Measurements from ENCODE around the gene GPC5. TPM values are rescaled to one million over a fixed set of nuclear protein-coding genes. Genes with fewer than 3 reads are reported as not detected.

Gene GPC5
- total RNA-seq, 2 experiments from 2014 or later: 2.4 TPM; not detected in 1

DNA sequence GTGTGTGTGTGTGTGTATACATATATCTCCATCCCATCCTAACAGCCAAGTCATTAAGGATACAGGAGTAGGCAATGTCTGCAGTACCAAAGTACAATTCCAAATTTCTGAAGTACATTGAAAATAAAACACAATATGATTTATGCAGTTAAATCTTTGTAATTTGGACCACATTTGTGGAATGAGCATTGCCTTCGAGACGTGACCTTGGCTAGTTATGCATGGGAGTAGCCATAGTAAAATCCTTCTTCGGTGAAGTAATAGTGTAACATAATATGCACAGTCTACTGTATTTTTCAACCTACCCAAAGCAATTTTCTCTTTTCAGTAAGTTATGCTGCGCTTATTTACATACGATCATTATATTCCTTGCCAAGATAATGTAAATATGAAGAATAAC lies 1162.5 kb downstream of the GPC5 start:
- H3K9me2 ChIP-seq (ENCODE audit: insufficient read depth, low read length): no peaks in the 10 kb centered on the region
- no peak overlapping the region for H3K4me3 ChIP-seq (ENCODE audit: low read depth, low read length, poor library complexity, severe bottlenecking)
- H3K27ac ChIP-seq (ENCODE audit: low read depth, low read length, poor library complexity, severe bottlenecking): no peak overlapping the region
- BruUV-seq (replicated peaks): no TSS peak
- H2AFZ ChIP-seq (ENCODE audit: low read length): no peak overlapping the region
- no peak overlapping the region for H3K4me2 ChIP-seq (ENCODE audit: low read length)
- DNase-seq (ENCODE audit: low spot score): no peak
- ChIA-PET CTCF (ENCODE audit: unreplicated experiment) (no interaction called here), POLR2A (no interaction called here)
- no peaks in the 10 kb centered on the region for H3K79me2 ChIP-seq (ENCODE audit: insufficient read depth, low read depth, low read length)
- intact Hi-C loops (cut with micrococcal nuclease; ENCODE audit: unreplicated experiment): no loop called here
- H3K36me3 ChIP-seq (ENCODE audit: insufficient read depth, low read length): no peaks in the 10 kb centered on the region
- no peaks in the 10 kb centered on the region for H3K4me1 ChIP-seq (ENCODE audit: insufficient read depth, low read length, poor library complexity, severe bottlenecking)
- TF ChIP-seq, protein P1, sequence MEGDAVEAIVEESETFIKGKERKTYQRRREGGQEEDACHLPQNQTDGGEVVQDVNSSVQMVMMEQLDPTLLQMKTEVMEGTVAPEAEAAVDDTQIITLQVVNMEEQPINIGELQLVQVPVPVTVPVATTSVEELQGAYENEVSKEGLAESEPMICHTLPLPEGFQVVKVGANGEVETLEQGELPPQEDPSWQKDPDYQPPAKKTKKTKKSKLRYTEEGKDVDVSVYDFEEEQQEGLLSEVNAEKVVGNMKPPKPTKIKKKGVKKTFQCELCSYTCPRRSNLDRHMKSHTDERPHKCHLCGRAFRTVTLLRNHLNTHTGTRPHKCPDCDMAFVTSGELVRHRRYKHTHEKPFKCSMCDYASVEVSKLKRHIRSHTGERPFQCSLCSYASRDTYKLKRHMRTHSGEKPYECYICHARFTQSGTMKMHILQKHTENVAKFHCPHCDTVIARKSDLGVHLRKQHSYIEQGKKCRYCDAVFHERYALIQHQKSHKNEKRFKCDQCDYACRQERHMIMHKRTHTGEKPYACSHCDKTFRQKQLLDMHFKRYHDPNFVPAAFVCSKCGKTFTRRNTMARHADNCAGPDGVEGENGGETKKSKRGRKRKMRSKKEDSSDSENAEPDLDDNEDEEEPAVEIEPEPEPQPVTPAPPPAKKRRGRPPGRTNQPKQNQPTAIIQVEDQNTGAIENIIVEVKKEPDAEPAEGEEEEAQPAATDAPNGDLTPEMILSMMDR (conservative IDR thresholded peaks at IDR 0.05; ENCODE audit: low read length): no peak
- no peak for TF ChIP-seq EZH2phosphoT487 (IDR thresholded peaks at IDR 0.05; ENCODE audit: borderline replicate concordance, low read depth, low read length)
- no peaks in the 10 kb centered on the region for H3K9me3 ChIP-seq (ENCODE audit: low read length)
- H4K20me1 ChIP-seq (ENCODE audit: insufficient read depth, low read length): no peaks in the 10 kb centered on the region

DNA sequence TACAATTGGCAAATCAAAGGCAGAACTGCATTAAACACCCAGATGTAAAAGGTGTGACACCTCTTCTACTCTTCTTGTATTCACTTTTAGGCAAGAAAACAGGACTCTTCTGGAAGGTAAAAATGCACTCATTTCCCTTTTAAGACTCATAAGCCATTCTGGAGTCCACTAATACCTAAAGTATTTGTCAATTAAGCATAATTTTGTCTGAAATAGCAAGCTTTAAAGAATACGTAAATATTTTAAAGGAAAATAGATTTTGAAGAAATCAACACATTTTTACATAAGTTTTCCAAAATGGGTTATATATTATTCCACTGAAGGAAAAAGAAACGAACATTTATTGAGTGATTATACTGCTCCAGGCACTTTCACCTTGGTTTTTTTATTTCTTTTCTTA lies 1166.5 kb downstream of the GPC5 start:
- Histone ChIP-seq H2AFZ (ENCODE audit: low read length) (no peak overlapping the region), H3K36me3 (ENCODE audit: insufficient read depth, low read length) (no peaks in the 10 kb centered on the region), H3K4me3 (ENCODE audit: low read depth, low read length, poor library complexity, severe bottlenecking) (no peak overlapping the region), H3K9me3 (ENCODE audit: low read length) (no peaks in the 10 kb centered on the region), H3K27ac (ENCODE audit: low read depth, low read length, poor library complexity, severe bottlenecking) (no peak overlapping the region), H3K4me1 (ENCODE audit: insufficient read depth, low read length, poor library complexity, severe bottlenecking) (no peaks in the 10 kb centered on the region), H3K9me2 (ENCODE audit: insufficient read depth, low read length) (no peaks in the 10 kb centered on the region), H3K4me2 (ENCODE audit: low read length) (no peak overlapping the region), H4K20me1 (ENCODE audit: insufficient read depth, low read length) (no peaks in the 10 kb centered on the region), H3K79me2 (ENCODE audit: insufficient read depth, low read depth, low read length) (no peaks in the 10 kb centered on the region)
- no peak for TF ChIP-seq EZH2phosphoT487 (IDR thresholded peaks at IDR 0.05; ENCODE audit: borderline replicate concordance, low read depth, low read length)
- TF ChIP-seq, protein P1 (conservative IDR thresholded peaks at IDR 0.05; ENCODE audit: low read length): no peak
- BruUV-seq (replicated peaks): no TSS peak
- intact Hi-C loops (cut with micrococcal nuclease; ENCODE audit: unreplicated experiment): no loop called here
- ChIA-PET POLR2A (interaction anchor here (0.6 kb wide), 1 partner anchor 163 kb away, joined by 3 read pairs; no protein-coding TSS in a partner anchor), CTCF (ENCODE audit: unreplicated experiment) (no interaction called here)
- no peak for DNase-seq (ENCODE audit: low spot score)

DNA sequence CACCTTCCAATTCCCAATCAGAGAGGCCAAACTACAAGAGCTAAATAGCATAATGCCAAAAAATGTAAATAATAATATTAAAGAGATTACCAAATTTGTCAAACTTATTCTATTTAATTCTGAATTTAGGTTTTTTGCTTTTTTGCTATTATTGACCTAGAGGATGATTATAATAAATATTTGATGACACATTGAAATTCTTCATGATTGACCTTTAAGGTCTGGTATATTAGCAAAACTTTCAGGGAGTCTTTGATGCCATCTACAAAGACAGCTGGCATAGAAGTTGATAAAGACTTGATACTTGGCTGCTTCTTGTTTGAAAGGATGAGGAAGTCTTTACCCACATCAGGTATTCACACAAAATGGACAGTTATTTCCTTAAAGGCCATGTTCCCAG lies 1168.3 kb downstream of the GPC5 start:
- BruUV-seq (replicated peaks): no TSS peak
- no peaks in the 10 kb centered on the region for H3K36me3 ChIP-seq (ENCODE audit: insufficient read depth, low read length)
- H3K4me1 ChIP-seq (ENCODE audit: insufficient read depth, low read length, poor library complexity, severe bottlenecking): no peaks in the 10 kb centered on the region
- ChIA-PET CTCF (ENCODE audit: unreplicated experiment) (no interaction called here), POLR2A (no interaction called here)
- TF ChIP-seq EZH2phosphoT487 (IDR thresholded peaks at IDR 0.05; ENCODE audit: borderline replicate concordance, low read depth, low read length): no peak
- TF ChIP-seq, protein P1 (conservative IDR thresholded peaks at IDR 0.05; ENCODE audit: low read length): no peak
- no peak overlapping the region for H3K4me3 ChIP-seq (ENCODE audit: low read depth, low read length, poor library complexity, severe bottlenecking)
- no peaks in the 10 kb centered on the region for H3K9me2 ChIP-seq (ENCODE audit: insufficient read depth, low read length)
- DNase-seq (ENCODE audit: low spot score): no peak
- no peak overlapping the region for H2AFZ ChIP-seq (ENCODE audit: low read length)
- no peaks in the 10 kb centered on the region for H3K9me3 ChIP-seq (ENCODE audit: low read length)
- no peak overlapping the region for H3K4me2 ChIP-seq (ENCODE audit: low read length)
- H4K20me1 ChIP-seq (ENCODE audit: insufficient read depth, low read length): no peaks in the 10 kb centered on the region
- no peak overlapping the region for H3K27ac ChIP-seq (ENCODE audit: low read depth, low read length, poor library complexity, severe bottlenecking)
- no peaks in the 10 kb centered on the region for H3K79me2 ChIP-seq (ENCODE audit: insufficient read depth, low read depth, low read length)
- intact Hi-C loops (cut with micrococcal nuclease; ENCODE audit: unreplicated experiment): no loop called here

All from OCI-LY7 (cell line).